Activated CD4-positive, alpha-beta T cell treated with anti-CD3 and anti-CD28 coated beads, Interleukin-2, amount 10 ng/mL, durations not matched to agents 7 days and 5 days (primary cell): ENCODE data around the gene CHST13. TPM values are rescaled to one million over a fixed set of nuclear protein-coding genes. Genes with fewer than 3 reads are reported as not detected.
"Not testable (repeated sequence)": the region's sequence is repeated elsewhere in the genome, so short reads cannot be mapped to it uniquely, and the experiment has no call there.

Source experiments
- CTCF ChIA-PET: fragments of 350-600 bp; sonication (Branson Sonifier 250); formaldehyde crosslinking; loops from one replicate; lab custom pipeline; 2021; ENCODE audit warnings: antibody characterized with exemption; lab: Charles Lee
- POLR2A ChIA-PET: fragments of 350-600 bp; sonication (Branson Sonifier 250); formaldehyde crosslinking; loops from one replicate; lab custom pipeline; 2021; ENCODE audit warnings: antibody characterized with exemption; lab: Charles Lee
- DNase-seq: peaks from one replicate; pipeline ENCODE4 v3.0.0-alpha.2; 2020
- H3K27ac Mint-ChIP-seq: one replicate; pipeline ENCODE4 v1.8.0; 2021; ENCODE audit warnings: mild to moderate bottlenecking, moderate library complexity, mixed read lengths
- H3K27me3 Mint-ChIP-seq: one replicate; pipeline ENCODE4 v1.8.0; 2021; ENCODE audit warnings: mixed read lengths
- H3K36me3 Mint-ChIP-seq: one replicate; pipeline ENCODE4 v1.8.0; 2021; ENCODE audit warnings: low read depth, mixed read lengths
- H3K4me1 Mint-ChIP-seq: one replicate; pipeline ENCODE4 v1.8.0; 2021; ENCODE audit warnings: mixed read lengths
- H3K4me3 Mint-ChIP-seq: one replicate; pipeline ENCODE4 v1.8.0; 2021; ENCODE audit warnings: mild to moderate bottlenecking, moderate library complexity, mixed read lengths
- H3K9me3 Mint-ChIP-seq: one replicate; pipeline ENCODE4 v1.8.0; 2021; ENCODE audit warnings: mixed read lengths
- total RNA-seq, 2 experiments: library from RNA; stranded (reverse); gene quantifications; one replicate each; pipeline ENCODE4 v1.2.3, GENCODE V29; 2021

Gene CHST13
- total RNA-seq, 2 experiments from 2014 or later = not detected

DNA sequence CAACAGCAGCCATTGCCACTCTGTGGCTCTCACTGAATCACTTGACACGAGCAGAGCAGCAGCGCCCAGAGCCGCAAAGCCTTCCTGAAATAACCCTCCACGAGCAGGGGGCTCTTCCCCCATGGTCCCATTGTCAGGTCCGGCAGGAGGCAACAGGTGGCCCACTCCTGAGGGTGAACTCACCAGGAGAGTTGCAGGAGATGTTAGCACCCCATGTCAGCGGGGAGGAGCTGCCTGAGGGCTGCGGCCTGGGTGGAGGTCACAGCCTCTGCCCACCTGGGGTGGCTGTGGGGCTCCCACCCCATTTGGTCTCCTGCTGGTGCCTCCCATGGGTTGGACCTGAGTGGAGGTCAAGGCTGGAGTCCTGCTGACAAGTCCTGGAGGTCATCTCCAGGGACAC, 47.1 kb downstream of the CHST13 start:
- Mint-ChIP-seq H3K9me3 (no peaks in the 10 kb centered on the region), H3K4me3 (no peak overlapping the region), H3K36me3 (no peaks in the 10 kb centered on the region), H3K4me1 (no peaks in the 10 kb centered on the region), H3K27ac (no peak overlapping the region), H3K27me3 (peaks cover 14% of the 10 kb centered on the region)
- CTCF ChIA-PET = no interaction called here
- no peak for DNase-seq
- POLR2A ChIA-PET = no interaction called here

DNA sequence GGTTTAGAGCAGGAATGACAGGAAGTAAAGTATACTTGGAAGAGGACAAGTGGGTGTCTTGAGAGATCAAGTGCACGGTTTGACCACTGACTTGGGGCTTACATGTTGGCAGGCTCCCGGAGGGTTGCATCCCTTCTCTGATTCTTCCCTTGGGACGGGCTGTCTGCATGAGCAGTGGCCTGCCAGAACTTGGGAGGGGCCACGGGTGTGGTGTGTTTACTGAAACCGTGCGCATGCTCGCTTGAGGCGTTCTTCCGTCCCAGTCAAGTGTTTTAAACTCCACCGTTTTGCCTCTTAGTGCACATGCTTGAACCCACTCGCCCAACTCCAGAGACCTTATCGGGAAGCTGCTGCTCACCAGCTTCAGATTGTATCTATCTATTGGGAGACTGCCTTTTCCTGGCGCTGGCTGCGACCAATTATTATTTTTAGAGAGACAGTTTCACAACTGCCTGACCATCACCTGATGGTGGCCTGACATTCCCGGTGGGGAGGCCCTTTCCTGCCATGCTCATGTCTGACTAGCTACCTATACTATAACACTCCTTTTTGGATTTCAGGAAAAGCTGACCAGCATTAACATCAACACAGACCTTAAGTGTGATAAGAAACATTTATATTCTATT, 49.6 kb downstream of the CHST13 start:
- H3K4me3 Mint-ChIP-seq = no peak overlapping the region
- no peaks in the 10 kb centered on the region for H3K4me1 Mint-ChIP-seq
- peaks cover 7% of the 10 kb centered on the region for H3K27me3 Mint-ChIP-seq
- no peaks in the 10 kb centered on the region for H3K9me3 Mint-ChIP-seq
- H3K27ac Mint-ChIP-seq = no peak overlapping the region
- POLR2A ChIA-PET = no interaction called here
- CTCF ChIA-PET = no interaction called here
- no peak for DNase-seq
- no peaks in the 10 kb centered on the region for H3K36me3 Mint-ChIP-seq

DNA sequence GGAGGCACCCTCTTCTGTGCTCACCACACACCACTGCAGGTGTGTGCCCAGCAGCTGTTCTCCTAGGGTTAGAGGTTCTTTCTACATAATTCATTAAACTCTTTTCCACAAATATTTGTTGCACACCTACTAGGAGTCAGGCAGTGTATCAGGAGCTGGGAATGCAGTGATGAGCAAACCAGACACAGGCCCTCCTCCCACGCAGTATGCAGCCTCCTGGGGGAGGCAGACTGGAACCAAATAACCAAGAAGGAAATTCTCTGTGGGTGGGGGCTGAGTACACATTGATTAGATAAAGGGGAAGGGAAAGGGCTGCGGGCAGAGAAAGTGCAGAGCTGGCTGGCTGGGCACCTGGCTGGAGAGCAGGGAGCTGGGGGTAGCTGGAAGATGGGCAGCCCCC, 53.3 kb downstream of the CHST13 start:
- Mint-ChIP-seq H3K27me3 (peaks cover 16% of the 10 kb centered on the region), H3K4me1 (no peaks in the 10 kb centered on the region), H3K4me3 (no peak overlapping the region), H3K9me3 (no peaks in the 10 kb centered on the region), H3K36me3 (no peaks in the 10 kb centered on the region), H3K27ac (no peak overlapping the region)
- ChIA-PET CTCF (no interaction called here), POLR2A (no interaction called here)
- DNase-seq = no peak

DNA sequence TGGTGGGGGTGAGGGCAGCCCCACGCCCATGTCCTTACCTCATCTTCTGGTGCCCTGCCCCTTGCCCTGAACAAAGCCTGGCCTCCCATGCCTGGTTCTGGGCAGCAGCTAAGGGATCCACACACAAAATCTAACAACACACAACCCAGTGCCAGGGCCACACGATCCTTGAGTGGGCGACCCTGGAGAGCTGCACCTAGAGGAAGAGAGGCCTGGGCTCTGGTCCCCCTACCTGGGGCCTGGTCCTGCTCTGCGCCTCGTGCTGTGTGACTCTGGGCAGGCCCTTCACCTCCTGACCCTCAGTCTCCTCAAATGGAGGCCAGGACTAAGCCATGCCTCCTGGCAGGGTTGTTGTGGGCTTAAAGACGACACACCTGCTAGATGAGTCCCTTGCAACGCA, 54.7 kb downstream of the CHST13 start:
- Mint-ChIP-seq H3K4me1 (no peaks in the 10 kb centered on the region), H3K36me3 (no peaks in the 10 kb centered on the region), H3K4me3 (no peak overlapping the region), H3K27ac (no peak overlapping the region), H3K9me3 (no peaks in the 10 kb centered on the region), H3K27me3 (peaks cover 17% of the 10 kb centered on the region)
- ChIA-PET POLR2A (no interaction called here), CTCF (no interaction called here)
- no peak for DNase-seq

DNA sequence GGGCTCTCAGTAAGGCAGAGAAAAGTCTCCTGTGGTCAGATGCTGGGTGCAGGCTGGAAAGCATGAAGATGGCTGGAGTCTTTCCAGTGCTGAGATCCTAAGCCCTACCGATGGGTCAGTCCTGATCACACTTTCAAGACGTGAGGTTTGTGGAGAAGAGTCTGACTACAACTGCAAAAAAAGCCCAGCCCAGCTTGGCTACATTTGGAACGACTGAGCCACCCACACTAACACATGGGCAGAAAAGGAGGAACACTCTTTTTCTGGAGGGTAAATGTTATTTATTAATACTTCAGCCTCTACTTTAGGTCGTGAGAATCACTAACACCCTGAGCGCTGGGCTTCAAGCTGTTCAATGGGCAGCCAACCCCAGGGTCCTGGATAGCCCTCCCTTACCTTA, 56.8 kb downstream of the CHST13 start:
- ChIA-PET POLR2A (no interaction called here), CTCF (no interaction called here)
- no peak for DNase-seq
- H3K4me3 Mint-ChIP-seq = no peak overlapping the region
- no peaks in the 10 kb centered on the region for H3K9me3 Mint-ChIP-seq
- no peaks in the 10 kb centered on the region for H3K4me1 Mint-ChIP-seq
- H3K27ac Mint-ChIP-seq = no peak overlapping the region
- no peaks in the 10 kb centered on the region for H3K36me3 Mint-ChIP-seq
- H3K27me3 Mint-ChIP-seq = peaks cover 18% of the 10 kb centered on the region

DNA sequence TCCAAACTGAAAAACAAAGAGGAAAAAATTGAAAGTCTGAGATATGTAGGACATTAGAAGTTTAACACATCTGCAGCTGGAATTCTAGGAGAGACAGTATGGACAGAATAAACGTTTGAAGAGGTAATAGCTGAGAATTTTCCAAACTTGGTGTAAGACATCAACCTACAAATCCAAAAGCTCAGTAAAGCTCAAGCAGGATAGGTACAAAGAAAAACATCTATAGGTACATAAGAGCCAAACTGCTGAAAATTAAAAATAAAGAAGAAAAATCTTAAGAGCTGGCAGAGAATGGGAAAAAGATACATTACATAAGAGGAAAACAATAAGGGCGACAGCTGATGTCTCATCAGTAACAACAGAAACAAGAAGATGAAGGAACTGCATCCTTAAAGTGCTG, 57.6 kb downstream of the CHST13 start:
- ChIA-PET CTCF (interaction anchor here (0.6 kb wide), 1 partner anchor 1760 kb away, joined by 3 read pairs; no protein-coding TSS in a partner anchor), POLR2A (no interaction called here)
- no peaks in the 10 kb centered on the region for H3K4me1 Mint-ChIP-seq
- DNase-seq = no peak
- peaks cover 17% of the 10 kb centered on the region for H3K27me3 Mint-ChIP-seq
- H3K4me3 Mint-ChIP-seq = no peak overlapping the region
- no peaks in the 10 kb centered on the region for H3K36me3 Mint-ChIP-seq
- H3K9me3 Mint-ChIP-seq = no peaks in the 10 kb centered on the region
- no peak overlapping the region for H3K27ac Mint-ChIP-seq

DNA sequence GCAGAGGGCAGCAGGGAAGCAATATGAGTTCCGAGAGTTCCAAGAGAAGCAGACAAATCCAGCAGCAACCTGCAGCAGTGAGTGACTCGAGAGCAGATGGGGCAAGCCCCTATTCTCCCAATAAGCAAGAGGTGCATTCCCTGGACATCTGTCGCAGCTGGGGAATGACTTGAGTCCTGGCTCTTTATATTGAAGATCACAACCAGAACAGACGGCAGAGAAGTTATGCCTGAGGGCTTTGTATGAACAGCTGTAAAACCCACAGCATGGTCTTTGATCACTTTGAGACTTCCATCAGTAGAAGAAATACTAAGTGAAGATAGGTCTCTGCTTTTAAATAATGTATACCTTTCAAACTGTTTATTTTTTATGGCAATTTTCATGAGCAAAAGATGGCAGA, 58.4 kb downstream of the CHST13 start:
- Mint-ChIP-seq H3K36me3 (no peaks in the 10 kb centered on the region), H3K9me3 (no peaks in the 10 kb centered on the region), H3K27ac (no peak overlapping the region), H3K4me1 (no peaks in the 10 kb centered on the region), H3K4me3 (no peak overlapping the region), H3K27me3 (peaks cover 17% of the 10 kb centered on the region)
- POLR2A ChIA-PET = no interaction called here
- DNase-seq = no peak
- CTCF ChIA-PET = no interaction called here

DNA sequence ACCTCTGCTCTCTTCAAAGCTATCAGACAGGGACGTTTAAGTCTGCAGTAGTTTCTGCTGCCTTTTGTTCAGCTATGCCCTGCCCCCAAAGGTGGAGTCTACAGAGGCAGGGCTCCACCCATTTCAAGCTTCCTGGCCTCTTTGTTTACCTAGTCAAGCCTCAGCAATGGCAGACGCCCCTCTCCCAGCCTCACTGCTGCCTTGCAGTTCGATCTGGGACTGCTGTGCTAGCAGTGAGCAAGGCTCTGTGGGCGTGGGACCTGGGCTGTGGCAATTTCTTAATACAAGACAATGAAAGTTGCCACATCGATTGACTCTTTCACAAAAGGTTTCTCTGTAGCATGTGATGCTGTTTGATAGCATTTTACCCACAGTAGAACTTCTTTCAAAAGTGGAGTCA, 67.6 kb downstream of the CHST13 start:
- H3K4me1 Mint-ChIP-seq, H3K4me3 Mint-ChIP-seq, DNase-seq, H3K36me3 Mint-ChIP-seq, H3K9me3 Mint-ChIP-seq, H3K27ac Mint-ChIP-seq, POLR2A ChIA-PET, CTCF ChIA-PET: not testable (repeated sequence)
- peaks cover 13% of the 10 kb centered on the region for H3K27me3 Mint-ChIP-seq

Other genes starting within 250 kb of the CHST13 start
- not detected for gene KLF15, start 166.7 kb upstream of the CHST13 start, total RNA-seq
- not detected for gene CFAP100, start 129.2 kb upstream of the CHST13 start, total RNA-seq
- gene ZXDC, start 48.3 kb upstream of the CHST13 start, total RNA-seq = 10 to 100 TPM; 27.8 to 28.2 TPM
- not detected for gene UROC1, start 6.4 kb upstream of the CHST13 start, total RNA-seq
- not detected for gene C3orf22, start 34.8 kb downstream of the CHST13 start, total RNA-seq
- gene TXNRD3, start 131.0 kb downstream of the CHST13 start, total RNA-seq = 1 to 10 TPM in 1 of 2 experiments, under 1 TPM in 1; 0.94 to 1.3 TPM
- 1 to 10 TPM; 5.4 to 7.4 TPM for gene CHCHD6, start 180.1 kb downstream of the CHST13 start, total RNA-seq